Mammary epithelial cell (primary cell): ENCODE results near the gene HSD17B12.

Experiments
- CTCF ChIP-seq, 2 donors: IDR thresholded peaks in 1 of 2; conservative IDR thresholded peaks in 1 of 2; 2 replicates each; pipeline ENCODE4 v1.5.1; 2011 to 2012; ENCODE audit warnings: inconsistent platforms in 2 of 2, low read length in 2 of 2, mild to moderate bottlenecking in 2 of 2, control low read depth in 1 of 2, low read depth in 1 of 2; ENCODE audit not compliant: insufficient read depth in 1 of 2; ENCODE audit errors: extremely low read depth in 1 of 2
- EZH2 ChIP-seq: IDR thresholded peaks from 2 replicates; pipeline ENCODE4 v1.6.1; 2012; ENCODE audit warnings: low read length, inconsistent platforms, borderline replicate concordance

DNA sequence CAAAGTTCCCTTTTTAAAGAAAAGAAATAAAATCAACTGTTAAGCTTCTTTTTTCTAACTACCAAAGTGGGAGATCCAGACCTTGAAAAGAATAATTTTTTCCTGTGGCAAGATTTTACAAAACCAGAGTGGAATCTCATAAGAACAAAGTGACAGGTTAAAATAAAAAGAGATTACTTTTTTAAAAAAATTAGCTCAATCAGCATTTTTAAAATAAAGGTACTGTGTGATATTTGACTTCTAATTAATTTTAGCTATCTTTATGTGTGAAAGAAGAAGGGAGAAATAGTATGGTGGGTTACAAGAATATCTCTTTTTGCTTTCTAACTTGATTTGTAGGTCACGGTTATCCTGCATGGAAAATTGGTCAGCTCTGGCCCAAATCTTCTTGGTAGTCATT, 107.3 kb downstream of the HSD17B12 start:
- TF ChIP-seq CTCF (conservative IDR thresholded peaks at IDR 0.05 in 1 of 2, IDR thresholded peaks at IDR 0.05 in 1 of 2; ENCODE audit: extremely low read depth in 1 of 2, insufficient read depth in 1 of 2, low read depth in 1 of 2, low read length in 2 of 2) (no peak), EZH2 (no peak)
